ENCODE data around the gene ATP9A. TPM values are rescaled to one million over a fixed set of nuclear protein-coding genes. Genes with fewer than 3 reads are reported as not detected.

ATP9A gene
- total RNA-seq, 2 experiments from 2014 or later = 0.58 to 0.65 TPM

- Mint-ChIP-seq H3K9me3 (no peaks in the 10 kb centered on the region), H3K36me3 (ENCODE audit: low read depth) (no peaks in the 10 kb centered on the region), H3K4me3 (no peak overlapping the region), H3K4me1 (ENCODE audit: low read depth) (no peaks in the 10 kb centered on the region), H3K27me3 (no peaks in the 10 kb centered on the region), H3K27ac (no peak overlapping the region)
- ChIA-PET POLR2A (no interaction called here), CTCF (interaction anchor here (1.3 kb wide), 1 partner anchor 29 kb away, joined by 3 read pairs; no protein-coding TSS in a partner anchor)
- DNase-seq (no peak), ATAC-seq (no peak)
- no peak for TF ChIP-seq CTCF (IDR thresholded peaks at IDR 0.05)
- intact Hi-C loops (cut with micrococcal nuclease) = no loop called here
These were observed 113.7 kb downstream of the ATP9A start for GRCh38 chr20:51654495-51654894.

GRCh38 chr20:51654060-51654459 lies 114.1 kb downstream of the ATP9A start:
- H3K4me1 Mint-ChIP-seq (ENCODE audit: low read depth) = no peaks in the 10 kb centered on the region
- CTCF ChIA-PET = interaction anchor here (1.3 kb wide), 1 partner anchor 29 kb away, joined by 3 read pairs; no protein-coding TSS in a partner anchor
- no peak for DNase-seq
- no peaks in the 10 kb centered on the region for H3K27me3 Mint-ChIP-seq
- no peak overlapping the region for H3K4me3 Mint-ChIP-seq
- TF ChIP-seq CTCF (IDR thresholded peaks at IDR 0.05) = no peak
- no peaks in the 10 kb centered on the region for H3K9me3 Mint-ChIP-seq
- no peaks in the 10 kb centered on the region for H3K36me3 Mint-ChIP-seq (ENCODE audit: low read depth)
- no peak overlapping the region for H3K27ac Mint-ChIP-seq
- no peak for ATAC-seq
- POLR2A ChIA-PET = interaction anchor here (0.6 kb wide), 1 partner anchor 421 kb away, joined by 3 read pairs; no protein-coding TSS in a partner anchor
- intact Hi-C loops (cut with micrococcal nuclease) = no loop called here

GRCh38 chr20:51653226-51653625 lies 115.0 kb downstream of the ATP9A start:
- Mint-ChIP-seq H3K27ac (no peak overlapping the region), H3K4me3 (no peak overlapping the region), H3K9me3 (no peaks in the 10 kb centered on the region), H3K27me3 (no peaks in the 10 kb centered on the region), H3K4me1 (ENCODE audit: low read depth) (no peaks in the 10 kb centered on the region), H3K36me3 (ENCODE audit: low read depth) (no peaks in the 10 kb centered on the region)
- POLR2A ChIA-PET = no interaction called here
- no peak for DNase-seq
- ATAC-seq = no peak
- TF ChIP-seq CTCF (IDR thresholded peaks at IDR 0.05) = no peak
- CTCF ChIA-PET = interaction anchor here (1.3 kb wide), 1 partner anchor 28 kb away, joined by 3 read pairs; no protein-coding TSS in a partner anchor
- intact Hi-C loops (cut with micrococcal nuclease) = no loop called here

- DNase-seq = no peak
- no peak for ATAC-seq
- H3K36me3 Mint-ChIP-seq (ENCODE audit: low read depth) = no peaks in the 10 kb centered on the region
- no peaks in the 10 kb centered on the region for H3K27me3 Mint-ChIP-seq
- H3K4me1 Mint-ChIP-seq (ENCODE audit: low read depth) = no peaks in the 10 kb centered on the region
- intact Hi-C loops (cut with micrococcal nuclease) = no loop called here
- no peak for TF ChIP-seq CTCF (IDR thresholded peaks at IDR 0.05)
- H3K9me3 Mint-ChIP-seq = no peaks in the 10 kb centered on the region
- CTCF ChIA-PET = no interaction called here
- POLR2A ChIA-PET = no interaction called here
- no peak overlapping the region for H3K4me3 Mint-ChIP-seq
- no peak overlapping the region for H3K27ac Mint-ChIP-seq
These were observed 116.2 kb downstream of the ATP9A start for GRCh38 chr20:51651921-51652549.

GRCh38 chr20:51650685-51651134 lies 117.5 kb downstream of the ATP9A start:
- ATAC-seq (no peak), DNase-seq (no peak)
- no peaks in the 10 kb centered on the region for H3K9me3 Mint-ChIP-seq
- no peak for TF ChIP-seq CTCF (IDR thresholded peaks at IDR 0.05)
- no peak overlapping the region for H3K27ac Mint-ChIP-seq
- intact Hi-C loops (cut with micrococcal nuclease) = no loop called here
- H3K27me3 Mint-ChIP-seq = no peaks in the 10 kb centered on the region
- ChIA-PET POLR2A (no interaction called here), CTCF (no interaction called here)
- no peaks in the 10 kb centered on the region for H3K4me1 Mint-ChIP-seq (ENCODE audit: low read depth)
- H3K4me3 Mint-ChIP-seq = no peak overlapping the region
- no peaks in the 10 kb centered on the region for H3K36me3 Mint-ChIP-seq (ENCODE audit: low read depth)

Data from activated CD8-positive, alpha-beta T cell treated with anti-CD3 and anti-CD28 coated beads for 36 hours (primary cell).